GM12878 (cell line): Measurements from ENCODE around the gene ILF2. TPM values are rescaled to one million over a fixed set of nuclear protein-coding genes. Genes with fewer than 3 reads are reported as not detected.

ENCODE experiments used
- BCL11A ChIP-seq: IDR thresholded peaks from 2 replicates; pipeline ENCODE4 v1.6.1; 2011; ENCODE audit warnings: low read depth, low read length
- CBX3 ChIP-seq: fragments of 200-600 bp; sonication (generic); IDR thresholded peaks from 2 replicates; pipeline ENCODE4 v1.6.1; 2016; ENCODE audit warnings: low read depth, borderline replicate concordance
- CEBPB ChIP-seq, 2 experiments: fragments of 150-350 bp in 1 of 2; IDR thresholded peaks; 2 replicates each; pipeline ENCODE4 v1.6.1; 2012 to 2014; ENCODE audit warnings: low read depth in 2 of 2, low read length in 2 of 2, borderline replicate concordance in 1 of 2, inconsistent platforms in 1 of 2
- CHD2 ChIP-seq: IDR thresholded peaks from 2 replicates; pipeline ENCODE4 v1.6.1; 2011; ENCODE audit warnings: low read depth, low read length, improper control_type of control experiment, borderline replicate concordance
- CREB1 ChIP-seq: IDR thresholded peaks from 2 replicates; pipeline ENCODE4 v1.6.1; 2012; ENCODE audit warnings: low read depth, mild to moderate bottlenecking, inconsistent platforms
- CTCF ChIP-seq, 3 experiments: IDR thresholded peaks in 2 of 3; conservative IDR thresholded peaks in 1 of 3; 2 replicates each; pipeline ENCODE4 v1.5.1; 2011; ENCODE audit warnings: low read depth in 3 of 3, low read length in 3 of 3, mild to moderate bottlenecking in 3 of 3, control low read depth in 2 of 3, moderate library complexity in 2 of 3, inconsistent platforms in 1 of 3, mixed read lengths in 1 of 3; ENCODE audit not compliant: control insufficient read depth in 2 of 3, insufficient read depth in 1 of 3; ENCODE audit errors: extremely low read depth in 1 of 3
- EED ChIP-seq: sonication (generic); IDR thresholded peaks from 2 replicates; pipeline ENCODE4 v1.6.1; 2016; ENCODE audit warnings: antibody characterized with exemption, low read depth
- HDAC2 ChIP-seq: fragments of 200-600 bp; sonication (generic); IDR thresholded peaks from 2 replicates; pipeline ENCODE4 v1.6.1; 2017
- IRF4 ChIP-seq: IDR thresholded peaks from 2 replicates; pipeline ENCODE4 v1.6.1; 2011; ENCODE audit warnings: low read depth, low read length
- MEF2B ChIP-seq: fragments of 450-650 bp; IDR thresholded peaks from 2 replicates; pipeline ENCODE4 v1.6.1; 2018; ENCODE audit warnings: mild to moderate bottlenecking, moderate library complexity; ENCODE audit not compliant: partially characterized antibody, poor library complexity, severe bottlenecking
- MXI1 ChIP-seq: fragments of 150-350 bp; IDR thresholded peaks from 2 replicates; pipeline ENCODE4 v1.6.1; 2011; ENCODE audit warnings: low read depth, mild to moderate bottlenecking, inconsistent platforms, low read length, improper control_type of control experiment
- NFYA ChIP-seq: IDR thresholded peaks from 2 replicates; pipeline ENCODE4 v1.6.1; 2011; ENCODE audit warnings: low read depth, mild to moderate bottlenecking, low read length, improper control_type of control experiment, borderline replicate concordance
- SIX5 ChIP-seq: IDR thresholded peaks from 2 replicates; pipeline ENCODE4 v1.6.1; 2011; ENCODE audit warnings: mild to moderate bottlenecking, low read depth, low read length, moderate library complexity; ENCODE audit not compliant: severe bottlenecking
- SMAD5 ChIP-seq: IDR thresholded peaks from 2 replicates; pipeline ENCODE4 v1.6.1; 2016; ENCODE audit warnings: antibody characterized with exemption, low read depth
- SMC3 ChIP-seq: IDR thresholded peaks from 2 replicates; pipeline ENCODE4 v1.6.1; 2011; ENCODE audit warnings: low read length, improper control_type of control experiment, borderline replicate concordance
- SPI1 ChIP-seq: IDR thresholded peaks from 2 replicates; pipeline ENCODE4 v1.6.1; 2011; ENCODE audit warnings: low read depth, mild to moderate bottlenecking, low read length, moderate library complexity, borderline replicate concordance; ENCODE audit not compliant: insufficient read depth
- TARDBP ChIP-seq: IDR thresholded peaks from 2 replicates; pipeline ENCODE4 v1.6.1; 2016; ENCODE audit warnings: borderline replicate concordance
- TBL1XR1 ChIP-seq: IDR thresholded peaks from 2 replicates; pipeline ENCODE4 v1.6.1; 2012; ENCODE audit warnings: low read depth, low read length, improper control_type of control experiment
- TCF12 ChIP-seq: IDR thresholded peaks from 2 replicates; pipeline ENCODE4 v1.6.1; 2011; ENCODE audit warnings: low read depth, mild to moderate bottlenecking, low read length
- USF2 ChIP-seq: IDR thresholded peaks from 2 replicates; pipeline ENCODE4 v1.6.1; 2011; ENCODE audit warnings: low read depth, low read length, improper control_type of control experiment, borderline replicate concordance
- WRNIP1 ChIP-seq: IDR thresholded peaks from 2 replicates; pipeline ENCODE4 v1.6.1; 2011; ENCODE audit warnings: low read depth, low read length, improper control_type of control experiment, borderline replicate concordance
- ZBTB40 ChIP-seq: fragments of 450-650 bp; IDR thresholded peaks from 2 replicates; pipeline ENCODE4 v1.6.1; 2016; ENCODE audit warnings: mild to moderate bottlenecking, moderate library complexity, borderline replicate concordance
- polyA plus RNA-seq, 11 experiments: library from polyadenylated mRNA; depleted of rRNA in 4 of 11; unstranded in 6 of 11; stranded (reverse) in 5 of 11; fragments of >200 nt; fragmentation: Nextera tagmentation in 4 of 11; fragmentation: Illumina TruSeq in 1 of 11; extraction: Ambion mirVana in 4 of 11; extraction: Trizol in 1 of 11; gene quantifications; 1 replicate in 1 of 11; 2 replicates in 10 of 11; pipeline versions ENCODE4 v1.2.1 to v1.2.3, GENCODE V29; 2011 to 2016; ENCODE audit warnings: inconsistent platforms in 2 of 11, missing spikeins in 2 of 11, low read depth in 1 of 11
- total RNA-seq, 4 experiments: library from RNA; depleted of rRNA in 3 of 4; stranded (reverse); fragments of >200 nt in 3 of 4; fragmentation: Illumina TruSeq in 1 of 4; extraction: Trizol in 1 of 4; gene quantifications; 2 replicates each; pipeline versions ENCODE4 v1.2.1 to v1.2.3, GENCODE V29; 2013 to 2021

The ILF2 gene
- total and polyA plus RNA-seq, 10 of the 15 experiments (the other 5 are each of a cell fraction or from before 2014, with no cell fraction given): 261 to 520 (median 449) TPM

DNA sequence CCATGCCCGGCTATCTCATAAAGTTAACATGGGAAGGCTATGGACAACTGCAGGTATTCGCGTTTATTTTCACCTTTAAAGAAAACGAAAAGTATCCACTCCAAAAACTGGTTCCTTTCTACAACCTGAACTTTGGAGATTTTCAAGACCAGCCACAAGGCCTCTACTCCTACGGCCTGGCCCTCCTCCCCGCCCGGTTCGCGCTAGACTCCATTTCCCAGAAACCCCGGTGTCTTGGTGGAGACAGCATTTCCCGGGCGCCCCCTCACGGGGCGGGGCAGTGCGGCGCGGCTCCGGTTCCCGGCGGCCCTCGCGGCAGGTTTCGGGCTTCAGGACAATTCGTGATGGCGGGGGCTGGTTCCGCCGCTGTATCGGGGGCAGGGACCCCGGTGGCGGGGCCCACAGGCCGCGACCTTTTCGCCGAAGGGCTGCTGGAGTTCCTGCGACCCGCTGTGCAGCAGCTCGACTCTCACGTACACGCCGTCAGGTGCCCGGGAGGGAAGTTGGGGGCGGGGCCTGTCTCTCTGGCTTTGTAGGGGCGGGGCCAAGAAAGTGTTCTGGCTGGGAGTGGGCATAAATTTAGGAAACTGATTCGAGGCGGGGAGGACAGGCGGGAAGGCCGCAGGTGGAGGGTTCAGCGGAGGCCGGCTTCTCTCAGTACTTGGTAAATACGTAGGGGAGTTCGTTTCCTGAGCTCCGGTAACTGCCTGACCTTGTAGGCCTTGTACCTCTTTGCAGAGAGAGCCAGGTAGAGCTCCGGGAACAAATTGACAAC lies 12.2 kb downstream of the ILF2 start, which contains the start of gene SNAPIN (continued):
- TF ChIP-seq HDAC2: no peak
- no peak for TF ChIP-seq CTCF (IDR thresholded peaks at IDR 0.05 in 2 of 3, conservative IDR thresholded peaks at IDR 0.05 in 1 of 3; ENCODE audit: control insufficient read depth in 2 of 3, extremely low read depth in 1 of 3, insufficient read depth in 1 of 3, low read depth in 3 of 3, low read length in 3 of 3)
- TF ChIP-seq SMAD5: peak; percentile 42; the same call in 1 of the 2 replicates
- TF ChIP-seq TARDBP: no peak
- TF ChIP-seq CBX3: no peak
- TF ChIP-seq MEF2B: no peak
- TF ChIP-seq CEBPB (IDR thresholded peaks at IDR 0.05; ENCODE audit: borderline replicate concordance in 1 of 2, low read depth in 2 of 2, low read length in 2 of 2): no peak
- no peak for TF ChIP-seq SPI1
- TF ChIP-seq MXI1: peak; percentile 49; the same call in 1 of the 2 replicates
- no peak for TF ChIP-seq NFYA
- peak; percentile 86 for TF ChIP-seq CREB1
- TF ChIP-seq WRNIP1: no peak
- TF ChIP-seq SIX5: peak; percentile 83
- TF ChIP-seq USF2: no peak
- no peak for TF ChIP-seq TBL1XR1
- no peak for TF ChIP-seq EED
- TF ChIP-seq ZBTB40: peak; percentile 59; the same call in 1 of the 2 replicates
- TF ChIP-seq SMC3: no peak
- TF ChIP-seq IRF4: no peak
- TF ChIP-seq BCL11A: no peak
- TF ChIP-seq CHD2: peak; percentile 61; the same call in 1 of the 2 replicates
- TF ChIP-seq TCF12: no peak; the same call in 1 of the 2 replicates
